GM12865 (cell line): ENCODE data around the gene HIVEP1.
"Not testable (repeated sequence)": the region's sequence is repeated elsewhere in the genome, so short reads cannot be mapped to it uniquely, and the experiment has no call there.

Source experiments
- DNase-seq: peaks from one replicate; pipeline ENCODE4 v3.0.0; 2010; ENCODE audit warnings: low read depth
- H3K4me3 ChIP-seq: 2 replicates; pipeline ENCODE4 v1.5.1; 2011; ENCODE audit warnings: mild to moderate bottlenecking, low read depth, low read length, control low read depth
- TF ChIP-seq, protein P1 (sequence below): IDR thresholded peaks from 2 replicates; pipeline ENCODE4 v1.5.1; 2011; ENCODE audit warnings: low read length, control low read depth, low read depth, inconsistent platforms; ENCODE audit not compliant: insufficient read depth; ENCODE audit errors: missing control alignments

Gene HIVEP1

DNA sequence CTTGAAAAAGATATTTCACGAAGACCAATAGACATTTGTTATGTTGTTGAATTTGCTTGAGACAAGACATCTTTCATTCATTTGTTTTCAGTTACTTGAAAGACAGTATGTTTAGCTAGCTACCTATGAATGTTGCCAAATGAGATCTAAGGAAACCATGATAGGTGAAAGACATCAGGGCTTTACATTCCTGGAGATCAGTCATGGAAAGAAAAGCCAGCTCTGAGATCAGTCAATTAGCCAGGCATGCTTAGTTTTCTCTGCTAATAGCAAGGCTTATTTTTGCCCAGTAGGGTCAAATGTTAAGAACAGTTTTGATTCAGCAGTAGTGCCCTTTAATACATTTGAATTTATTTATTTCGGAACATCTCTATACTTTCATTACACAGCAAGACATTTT lies 161.5 kb downstream of the HIVEP1 start:
- no peak overlapping the region for H3K4me3 ChIP-seq
- TF ChIP-seq, protein P1, sequence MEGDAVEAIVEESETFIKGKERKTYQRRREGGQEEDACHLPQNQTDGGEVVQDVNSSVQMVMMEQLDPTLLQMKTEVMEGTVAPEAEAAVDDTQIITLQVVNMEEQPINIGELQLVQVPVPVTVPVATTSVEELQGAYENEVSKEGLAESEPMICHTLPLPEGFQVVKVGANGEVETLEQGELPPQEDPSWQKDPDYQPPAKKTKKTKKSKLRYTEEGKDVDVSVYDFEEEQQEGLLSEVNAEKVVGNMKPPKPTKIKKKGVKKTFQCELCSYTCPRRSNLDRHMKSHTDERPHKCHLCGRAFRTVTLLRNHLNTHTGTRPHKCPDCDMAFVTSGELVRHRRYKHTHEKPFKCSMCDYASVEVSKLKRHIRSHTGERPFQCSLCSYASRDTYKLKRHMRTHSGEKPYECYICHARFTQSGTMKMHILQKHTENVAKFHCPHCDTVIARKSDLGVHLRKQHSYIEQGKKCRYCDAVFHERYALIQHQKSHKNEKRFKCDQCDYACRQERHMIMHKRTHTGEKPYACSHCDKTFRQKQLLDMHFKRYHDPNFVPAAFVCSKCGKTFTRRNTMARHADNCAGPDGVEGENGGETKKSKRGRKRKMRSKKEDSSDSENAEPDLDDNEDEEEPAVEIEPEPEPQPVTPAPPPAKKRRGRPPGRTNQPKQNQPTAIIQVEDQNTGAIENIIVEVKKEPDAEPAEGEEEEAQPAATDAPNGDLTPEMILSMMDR, result no peak
- DNase-seq, result no peak

DNA sequence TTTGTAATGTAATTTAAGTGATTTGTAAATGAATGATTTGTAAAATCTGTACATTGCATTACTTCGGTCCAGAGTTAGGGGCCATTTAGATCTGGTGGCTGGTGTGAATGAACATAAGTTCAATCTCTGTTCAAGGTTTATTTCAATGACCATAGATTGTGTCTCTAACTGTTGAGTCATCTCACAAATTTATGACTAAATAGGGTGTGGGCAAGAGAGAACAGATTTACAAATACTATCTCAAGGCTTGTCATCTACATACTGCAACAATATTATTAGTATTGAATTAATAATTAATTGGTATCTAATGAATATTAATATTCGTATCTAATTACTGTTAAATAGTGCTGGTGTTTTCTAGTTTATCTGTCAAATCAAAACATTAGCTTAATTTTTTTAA lies 162.8 kb downstream of the HIVEP1 start:
- DNase-seq, result no peak
- TF ChIP-seq, protein P1, result no peak
- H3K4me3 ChIP-seq, result no peak overlapping the region

DNA sequence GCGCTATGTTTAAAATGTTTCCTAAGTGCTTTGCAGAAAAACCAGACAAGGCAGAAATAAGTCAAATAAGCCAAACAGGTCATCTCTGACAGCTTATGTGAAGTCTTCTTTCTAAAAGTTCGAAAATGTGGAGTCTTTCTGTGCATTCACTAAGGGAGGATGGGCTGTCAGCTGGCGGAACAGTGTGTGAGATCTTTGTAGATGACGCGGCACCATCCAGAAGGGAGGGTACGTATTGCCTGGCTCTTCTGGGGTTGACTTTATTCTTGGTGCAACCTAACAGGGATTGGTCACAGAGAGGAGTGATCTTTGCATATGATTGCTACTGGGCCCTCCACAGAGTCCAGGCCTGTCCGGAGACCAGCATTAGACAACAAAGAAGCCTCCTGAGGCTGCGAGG lies 163.5 kb downstream of the HIVEP1 start:
- no peak overlapping the region for H3K4me3 ChIP-seq
- TF ChIP-seq, protein P1, result no peak
- no peak for DNase-seq

DNA sequence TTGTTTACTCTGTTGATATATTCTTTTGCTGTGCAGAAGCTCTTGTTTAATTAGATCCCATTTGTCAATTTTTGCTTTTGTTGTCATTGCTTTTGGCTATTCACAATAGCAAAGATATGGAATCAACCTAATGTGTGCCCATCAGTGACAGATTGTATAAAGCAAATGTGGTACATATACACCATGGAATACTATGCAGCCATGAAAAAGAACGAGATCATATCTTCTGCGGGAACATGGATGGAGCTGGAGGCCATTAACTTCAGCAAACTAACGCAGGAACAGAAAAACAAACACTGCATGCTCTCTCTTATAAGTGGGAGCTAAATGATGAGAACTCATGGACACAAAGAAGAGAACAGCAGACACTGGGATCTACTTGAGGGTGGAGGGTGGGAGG lies 164.7 kb downstream of the HIVEP1 start:
- not testable (repeated sequence) for H3K4me3 ChIP-seq, DNase-seq

DNA sequence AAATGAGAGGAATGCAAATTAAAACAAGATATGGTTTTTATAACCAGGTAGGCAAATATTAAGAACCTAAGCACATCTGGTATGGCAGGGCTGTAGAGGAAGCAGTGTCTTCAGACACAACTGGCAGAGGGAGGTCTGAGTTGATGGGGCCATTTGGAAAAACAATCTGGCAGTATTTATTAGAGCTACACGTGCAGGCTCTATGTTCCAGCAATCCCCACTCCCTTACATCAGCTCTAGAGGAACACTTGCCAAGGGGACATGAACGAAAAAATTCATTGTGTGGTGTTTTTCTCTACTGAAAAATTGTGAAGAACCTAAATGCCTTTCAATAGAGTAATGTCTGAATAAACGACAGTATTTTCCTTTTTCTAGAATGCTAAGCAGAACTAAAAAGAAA lies 166.4 kb downstream of the HIVEP1 start:
- TF ChIP-seq, protein P1, result no peak
- no peak overlapping the region for H3K4me3 ChIP-seq
- DNase-seq, result no peak

DNA sequence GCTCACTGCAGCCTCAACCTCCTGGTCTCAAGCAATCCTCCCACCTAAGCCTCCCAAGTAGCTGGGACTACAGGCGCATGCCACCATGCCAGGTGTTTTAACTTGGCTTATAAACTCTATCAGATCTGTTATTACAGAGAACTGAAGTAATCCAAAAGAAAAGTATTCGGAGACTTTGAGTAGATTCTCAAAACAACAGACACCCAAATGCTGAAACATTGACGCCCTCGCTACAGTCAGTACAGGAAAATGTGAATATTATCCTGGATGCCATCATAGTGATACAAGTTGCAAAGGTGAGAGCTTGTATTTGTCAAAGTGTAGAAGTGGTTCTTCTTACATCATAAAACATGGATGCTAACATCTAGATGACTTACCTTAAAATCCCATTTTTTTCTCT lies 169.4 kb downstream of the HIVEP1 start:
- no peak overlapping the region for H3K4me3 ChIP-seq
- TF ChIP-seq, protein P1, result no peak
- DNase-seq, result no peak

DNA sequence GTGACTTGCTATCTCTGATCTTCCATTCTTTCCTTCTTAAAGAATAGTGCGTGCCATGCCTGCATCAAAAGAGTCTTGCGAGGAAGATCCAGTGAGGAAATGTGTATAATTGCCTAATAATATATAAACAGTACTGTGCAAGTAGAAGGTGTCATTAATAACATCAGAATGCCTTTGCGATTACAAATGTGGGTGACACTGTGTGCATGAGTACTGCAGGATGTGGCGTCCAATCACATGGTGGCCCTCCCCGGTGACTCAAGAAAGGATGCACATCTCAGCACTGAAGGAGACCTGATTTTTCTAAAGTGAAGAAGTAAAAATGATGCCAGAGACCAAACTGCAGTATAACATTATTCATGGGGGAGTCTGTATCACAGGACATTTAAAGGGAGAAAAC lies 170.6 kb downstream of the HIVEP1 start:
- DNase-seq, result no peak
- no peak overlapping the region for H3K4me3 ChIP-seq
- TF ChIP-seq, protein P1, result no peak

DNA sequence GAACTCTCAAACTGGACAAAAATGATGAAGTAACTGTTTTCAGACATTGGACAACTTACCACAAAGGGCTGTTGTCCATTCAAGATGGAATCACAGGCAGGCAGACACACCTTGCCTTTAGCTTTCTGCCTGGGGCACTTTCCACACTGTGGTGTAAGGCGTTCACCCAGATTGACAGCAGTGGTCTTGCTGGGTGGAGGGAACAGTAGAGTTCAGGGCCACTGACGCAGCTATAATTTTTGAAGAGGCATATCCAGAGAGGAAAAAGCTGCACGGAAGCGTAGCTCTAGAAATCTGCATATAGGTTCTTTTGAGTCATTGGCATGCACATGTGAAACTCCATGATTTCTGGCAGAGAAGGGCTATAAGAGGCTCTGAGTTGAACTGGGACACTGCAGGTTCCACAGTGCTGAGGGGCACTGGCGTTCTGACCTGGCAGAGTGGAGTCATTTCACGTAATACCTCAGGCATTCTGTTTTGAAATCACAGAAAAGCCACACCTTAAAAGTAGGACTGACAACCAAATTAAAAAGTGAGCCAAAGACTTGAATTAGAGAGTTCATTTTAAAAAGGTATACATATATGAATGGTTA lies 173.1 kb downstream of the HIVEP1 start:
- no peak for DNase-seq
- H3K4me3 ChIP-seq, result no peak overlapping the region
- TF ChIP-seq, protein P1, result no peak
